C4-2B (cell line): ENCODE data around the gene ZNF248.

Source experiments
- CTCF ChIP-seq: fragments of 450-650 bp; conservative IDR thresholded peaks from 2 replicates; pipeline ENCODE4 v1.5.1; 2017; ENCODE audit warnings: mild to moderate bottlenecking
- ZFX ChIP-seq: fragments of 450-650 bp; IDR thresholded peaks from 2 replicates; pipeline ENCODE4 v1.6.1; 2017

GRCh38 chr10:37789590-37789989 is 67.8 kb downstream of the ZNF248 start:
- TF ChIP-seq CTCF: no peak
- no peak for TF ChIP-seq ZFX
